GM10248 (cell line): ENCODE measurements around the gene RSRC2.
"Not testable (repeated sequence)": the region's sequence is repeated elsewhere in the genome, so short reads cannot be mapped to it uniquely, and the experiment has no call there.

Experiments used
- CTCF ChIA-PET: fragments of 300-600 bp; sonication (Branson Sonifier 250); formaldehyde crosslinking; extraction: SDS; loops from one replicate; lab custom pipeline; 2021; ENCODE audit warnings: antibody characterized with exemption; lab: Yijun Ruan, JAX
- POLR2A ChIA-PET: fragments of 350-650 bp; sonication (Branson Sonifier 250); formaldehyde crosslinking; extraction: SDS; loops from one replicate; lab custom pipeline; 2020; ENCODE audit warnings: antibody characterized with exemption; lab: Yijun Ruan, JAX
- DNase-seq: peaks from one replicate; pipeline ENCODE4 v3.0.0; 2012; ENCODE audit errors: extremely low spot score
- CTCF ChIP-seq: IDR thresholded peaks from 2 replicates; pipeline ENCODE4 v1.5.1; 2012; ENCODE audit warnings: mild to moderate bottlenecking, low read depth; ENCODE audit errors: extremely low read depth, missing control alignments, control extremely low read depth

RSRC2 gene

GRCh38 chr12:122471324-122472226, 55.2 kb downstream of the RSRC2 start:
- ChIA-PET POLR2A (interaction anchor here (0.6 to 0.7 kb wide), 3 partner anchors 26 to 204 kb away, joined by 4 to 10 read pairs (median 8); partner anchors contain the start of gene ZCCHC8), CTCF (interaction anchor here (0.7 to 8.1 kb wide), 30 partner anchors 9 to 200 kb away, joined by 3 to 154 read pairs (median 7); partner anchors contain the start of gene ZCCHC8)
- TF ChIP-seq CTCF, result peak; percentile 80
- DNase-seq, result peak; percentile 54

DNA sequence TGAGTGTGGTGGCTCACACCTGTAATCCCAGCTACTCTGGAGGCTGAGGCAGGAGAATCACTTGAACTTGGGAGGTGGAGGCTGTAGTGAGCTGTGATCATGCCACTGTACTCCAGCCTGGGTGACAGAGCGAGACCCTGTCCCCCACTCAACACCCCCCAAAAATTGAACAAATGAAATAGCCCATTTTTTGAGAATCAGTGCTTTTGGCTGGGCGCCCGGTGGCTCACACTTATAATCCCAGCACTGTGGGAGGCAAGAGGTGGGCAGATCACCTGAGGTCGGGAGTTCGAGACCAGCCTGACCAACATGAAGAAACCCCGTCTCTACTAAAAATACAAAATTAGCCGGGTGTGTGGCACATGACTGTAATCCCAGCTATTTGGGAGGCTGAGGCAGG, 56.2 kb downstream of the RSRC2 start:
- CTCF ChIA-PET, result interaction anchor here (0.7 to 8.1 kb wide), 22 partner anchors 8 to 676 kb away, joined by 3 to 154 read pairs (median 8); partner anchors contain the start of genes CLIP1 and ZCCHC8
- DNase-seq, POLR2A ChIA-PET: not testable (repeated sequence)

GRCh38 chr12:122469856-122470255, 56.9 kb downstream of the RSRC2 start:
- CTCF ChIA-PET, result interaction anchor here (0.7 to 8.1 kb wide), 7 partner anchors 12 to 676 kb away, joined by 3 to 154 read pairs (median 3); partner anchors contain the start of gene CLIP1
- DNase-seq, POLR2A ChIA-PET: not testable (repeated sequence)

- no peak for DNase-seq
- TF ChIP-seq CTCF, result no peak
- ChIA-PET POLR2A (no interaction called here), CTCF (interaction anchor here (8.1 kb wide), 1 partner anchor 68 kb away, joined by 154 read pairs; no protein-coding TSS in a partner anchor)
Observed at GRCh38 chr12:122467983-122468382, 58.8 kb downstream of the RSRC2 start.

DNA sequence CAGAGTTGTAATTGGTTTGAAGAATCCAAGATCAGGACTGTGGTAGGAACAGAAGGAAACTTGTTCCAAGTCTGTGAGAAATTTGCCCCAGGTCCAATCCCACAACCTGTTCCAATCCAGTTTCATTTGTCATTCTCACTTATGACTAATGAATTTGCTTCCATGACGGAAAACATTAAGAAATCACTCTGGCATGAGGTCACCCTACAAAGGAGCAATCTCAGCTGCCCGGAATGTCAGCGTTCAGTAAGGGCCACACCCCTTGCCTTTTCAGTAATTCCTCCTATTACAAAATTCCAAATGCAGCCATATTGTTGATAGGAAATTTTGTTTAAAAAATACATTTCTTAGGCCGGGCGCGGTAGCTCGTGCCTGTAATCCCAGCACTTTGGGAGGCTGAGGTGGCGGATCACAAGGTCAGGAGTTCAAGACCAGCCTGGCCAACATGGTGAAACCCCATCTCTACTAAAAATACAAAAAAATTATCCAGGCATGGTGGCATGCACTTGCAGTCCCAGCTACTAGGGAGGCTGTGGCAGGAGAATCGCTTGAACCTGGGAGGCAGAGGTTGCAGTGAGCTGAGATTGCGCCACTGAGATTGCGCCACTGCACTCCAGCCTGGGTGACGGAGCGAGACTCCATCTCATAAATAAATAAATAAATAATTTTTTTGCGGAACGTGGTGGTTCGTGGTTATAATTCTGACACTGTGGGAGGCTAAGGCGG, 62.3 kb downstream of the RSRC2 start:
- CTCF ChIA-PET, result interaction anchor here (1.2 kb wide), 1 partner anchor 12 kb away, joined by 4 read pairs; no protein-coding TSS in a partner anchor
- POLR2A ChIA-PET, DNase-seq: not testable (repeated sequence)

- DNase-seq, result no peak
- ChIA-PET POLR2A (no interaction called here), CTCF (interaction anchor here (1.1 to 7.4 kb wide), 2 partner anchors 11 to 61 kb away, joined by 5 to 52 read pairs; no protein-coding TSS in a partner anchor)
- TF ChIP-seq CTCF, result no peak
Observed at GRCh38 chr12:122460641-122461040, 66.1 kb downstream of the RSRC2 start.

GRCh38 chr12:122460061-122460460, 66.7 kb downstream of the RSRC2 start:
- no peak for TF ChIP-seq CTCF
- POLR2A ChIA-PET, result no interaction called here
- CTCF ChIA-PET, result interaction anchor here (7.4 kb wide), 1 partner anchor 12 kb away, joined by 52 read pairs; no protein-coding TSS in a partner anchor
- DNase-seq, result no peak
